ENCODE data around the gene UBE3B. TPM values are rescaled to one million over a fixed set of nuclear protein-coding genes. Genes with fewer than 3 reads are reported as not detected.

The UBE3B gene
- polyA plus RNA-seq, 1 experiment: 42.8 TPM

GRCh38 chr12:109503611-109504010 lies 26.2 kb downstream of the UBE3B start:
- Histone ChIP-seq H3K27ac (ENCODE audit: low read depth, low read length) (no peak overlapping the region), H3K9me3 (ENCODE audit: control insufficient read depth, insufficient read depth, low read length) (no peaks in the 10 kb centered on the region), H3K4me3 (ENCODE audit: low read depth, low read length) (no peak overlapping the region), H3K27me3 (ENCODE audit: control insufficient read depth, insufficient read depth, low read length) (no peaks in the 10 kb centered on the region)
- TF ChIP-seq, protein P1, sequence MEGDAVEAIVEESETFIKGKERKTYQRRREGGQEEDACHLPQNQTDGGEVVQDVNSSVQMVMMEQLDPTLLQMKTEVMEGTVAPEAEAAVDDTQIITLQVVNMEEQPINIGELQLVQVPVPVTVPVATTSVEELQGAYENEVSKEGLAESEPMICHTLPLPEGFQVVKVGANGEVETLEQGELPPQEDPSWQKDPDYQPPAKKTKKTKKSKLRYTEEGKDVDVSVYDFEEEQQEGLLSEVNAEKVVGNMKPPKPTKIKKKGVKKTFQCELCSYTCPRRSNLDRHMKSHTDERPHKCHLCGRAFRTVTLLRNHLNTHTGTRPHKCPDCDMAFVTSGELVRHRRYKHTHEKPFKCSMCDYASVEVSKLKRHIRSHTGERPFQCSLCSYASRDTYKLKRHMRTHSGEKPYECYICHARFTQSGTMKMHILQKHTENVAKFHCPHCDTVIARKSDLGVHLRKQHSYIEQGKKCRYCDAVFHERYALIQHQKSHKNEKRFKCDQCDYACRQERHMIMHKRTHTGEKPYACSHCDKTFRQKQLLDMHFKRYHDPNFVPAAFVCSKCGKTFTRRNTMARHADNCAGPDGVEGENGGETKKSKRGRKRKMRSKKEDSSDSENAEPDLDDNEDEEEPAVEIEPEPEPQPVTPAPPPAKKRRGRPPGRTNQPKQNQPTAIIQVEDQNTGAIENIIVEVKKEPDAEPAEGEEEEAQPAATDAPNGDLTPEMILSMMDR (IDR thresholded peaks at IDR 0.05; ENCODE audit: low read depth, low read length): no peak
- CTCF ChIA-PET: interaction anchor here (0.9 to 2.4 kb wide), 2 partner anchors 16 to 75 kb away, joined by 4 to 8 read pairs; no protein-coding TSS in a partner anchor
- DNase-seq (ENCODE audit: low read depth, low spot score): no peak
- POLR2A ChIA-PET: no interaction called here

DNA sequence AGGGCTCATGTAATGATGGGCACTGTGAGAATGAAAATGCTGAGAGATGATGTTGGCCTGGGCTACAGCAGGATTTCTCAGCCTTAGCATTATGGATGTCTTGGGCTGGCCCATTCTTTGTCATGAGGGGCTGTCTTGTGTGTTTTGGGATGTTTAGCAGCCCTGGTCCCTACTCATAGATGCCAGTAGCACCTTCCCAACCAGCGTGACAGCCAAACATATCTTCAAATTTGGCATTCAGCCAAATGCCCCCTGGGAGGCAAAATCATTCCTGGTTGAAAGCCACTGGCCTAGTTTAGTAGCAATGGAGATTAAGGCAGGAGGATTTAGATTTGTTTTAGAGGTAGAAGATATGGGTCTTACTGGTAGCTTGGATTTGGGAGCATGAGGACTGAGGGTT lies 26.6 kb downstream of the UBE3B start:
- Histone ChIP-seq H3K27me3 (ENCODE audit: control insufficient read depth, insufficient read depth, low read length) (no peaks in the 10 kb centered on the region), H3K9me3 (ENCODE audit: control insufficient read depth, insufficient read depth, low read length) (no peaks in the 10 kb centered on the region), H3K4me3 (ENCODE audit: low read depth, low read length) (no peak overlapping the region), H3K27ac (ENCODE audit: low read depth, low read length) (no peak overlapping the region)
- CTCF ChIA-PET: interaction anchor here (1.1 to 2.4 kb wide), 2 partner anchors 15 to 76 kb away, joined by 5 to 8 read pairs; no protein-coding TSS in a partner anchor
- TF ChIP-seq, protein P1 (IDR thresholded peaks at IDR 0.05; ENCODE audit: low read depth, low read length): no peak
- POLR2A ChIA-PET: no interaction called here
- no peak for DNase-seq (ENCODE audit: low read depth, low spot score)

DNA sequence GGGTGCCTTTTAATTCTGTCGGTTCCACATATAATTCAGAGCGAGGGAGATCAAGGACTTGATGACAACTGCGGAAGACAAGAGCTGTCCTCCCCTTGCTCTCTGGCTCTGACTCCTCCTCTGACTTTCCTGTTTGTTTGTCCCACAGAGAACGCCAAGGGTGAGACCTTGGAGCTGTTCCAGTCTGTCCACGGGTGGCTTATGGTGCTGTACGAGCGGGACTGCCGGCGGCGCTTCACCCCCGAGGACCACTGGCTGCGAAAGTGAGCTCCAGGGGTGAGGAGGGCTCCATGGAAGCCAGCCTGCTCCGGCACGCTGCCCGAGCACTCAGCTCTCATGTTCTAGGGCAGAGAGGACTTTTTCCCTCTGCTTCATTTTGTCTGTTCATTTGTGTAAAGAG lies 32.8 kb downstream of the UBE3B start:
- DNase-seq (ENCODE audit: low read depth, low spot score): no peak
- no peak overlapping the region for H3K4me3 ChIP-seq (ENCODE audit: low read depth, low read length)
- no peaks in the 10 kb centered on the region for H3K27me3 ChIP-seq (ENCODE audit: control insufficient read depth, insufficient read depth, low read length)
- ChIA-PET CTCF (interaction anchor here (0.6 to 1.1 kb wide), 2 partner anchors 9 to 82 kb away, joined by 3 read pairs; no protein-coding TSS in a partner anchor), POLR2A (interaction anchor here (0.7 kb wide), 1 partner anchor 33 kb away, joined by 3 read pairs; the partner anchor contains the start of genes KCTD10 and UBE3B)
- no peak overlapping the region for H3K27ac ChIP-seq (ENCODE audit: low read depth, low read length)
- TF ChIP-seq, protein P1 (IDR thresholded peaks at IDR 0.05; ENCODE audit: low read depth, low read length): no peak
- no peaks in the 10 kb centered on the region for H3K9me3 ChIP-seq (ENCODE audit: control insufficient read depth, insufficient read depth, low read length)

GRCh38 chr12:109512608-109513007 lies 35.2 kb downstream of the UBE3B start:
- Histone ChIP-seq H3K9me3 (ENCODE audit: control insufficient read depth, insufficient read depth, low read length) (no peaks in the 10 kb centered on the region), H3K4me3 (ENCODE audit: low read depth, low read length) (no peak overlapping the region), H3K27me3 (ENCODE audit: control insufficient read depth, insufficient read depth, low read length) (no peaks in the 10 kb centered on the region), H3K27ac (ENCODE audit: low read depth, low read length) (no peak overlapping the region)
- ChIA-PET CTCF (no interaction called here), POLR2A (no interaction called here)
- no peak for DNase-seq (ENCODE audit: low read depth, low spot score)
- TF ChIP-seq, protein P1 (IDR thresholded peaks at IDR 0.05; ENCODE audit: low read depth, low read length): no peak

DNA sequence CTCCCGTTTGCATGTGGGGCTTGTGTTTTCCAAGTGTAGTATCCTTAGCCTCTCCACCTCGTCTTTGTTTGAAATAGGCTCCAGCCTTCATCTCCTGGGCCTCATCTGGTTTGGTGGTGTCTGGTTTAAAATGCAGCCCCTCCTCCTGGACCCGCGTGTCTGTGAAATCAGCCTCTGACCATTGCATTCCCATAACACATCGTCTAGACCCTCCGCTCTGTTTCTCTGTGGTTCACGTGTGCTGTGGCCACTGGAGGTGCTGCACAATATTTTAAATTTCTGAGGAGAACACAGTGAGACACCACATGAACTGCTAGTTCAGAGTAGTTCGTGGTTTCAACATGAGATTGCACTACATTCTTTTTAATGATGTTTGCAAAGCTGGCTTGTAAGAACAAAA lies 35.6 kb downstream of the UBE3B start:
- no peaks in the 10 kb centered on the region for H3K27me3 ChIP-seq (ENCODE audit: control insufficient read depth, insufficient read depth, low read length)
- no peak for DNase-seq (ENCODE audit: low read depth, low spot score)
- CTCF ChIA-PET: interaction anchor here (1.3 kb wide), 1 partner anchor 262 kb away, joined by 4 read pairs; no protein-coding TSS in a partner anchor
- no peak overlapping the region for H3K27ac ChIP-seq (ENCODE audit: low read depth, low read length)
- no peaks in the 10 kb centered on the region for H3K9me3 ChIP-seq (ENCODE audit: control insufficient read depth, insufficient read depth, low read length)
- TF ChIP-seq, protein P1 (IDR thresholded peaks at IDR 0.05; ENCODE audit: low read depth, low read length): no peak
- POLR2A ChIA-PET: no interaction called here
- H3K4me3 ChIP-seq (ENCODE audit: low read depth, low read length): no peak overlapping the region

Measured in AG04450 (cell line).